NCI-H187 treated with DMSO at 0.1 percent for 48 hours (cell line): ENCODE measurements around the gene ZNHIT3.
"Not testable (repeated sequence)": the region's sequence is repeated elsewhere in the genome, so short reads cannot be mapped to it uniquely, and the experiment has no call there.

Experiments
- DNase-seq: peaks from one replicate; lab custom pipeline; 2025; lab: John Stamatoyannopoulos, UW

ZNHIT3 gene

GRCh38 chr17:36484021-36484420 lies 2.5 kb upstream of the ZNHIT3 start:
- DNase-seq = not testable (repeated sequence)

GRCh38 chr17:36485027-36485426 lies 1.5 kb upstream of the ZNHIT3 start:
- DNase-seq = no peak

- DNase-seq = no peak
Observed at GRCh38 chr17:36485805-36486203, 677 bp upstream of the ZNHIT3 start.

GRCh38 chr17:36493956-36494355 lies 7.5 kb downstream of the ZNHIT3 start:
- DNase-seq = no peak

- no peak for DNase-seq
Observed at GRCh38 chr17:36494674-36495073, 8.2 kb downstream of the ZNHIT3 start.

- DNase-seq = no peak
Observed at GRCh38 chr17:36495076-36495578, 8.6 kb downstream of the ZNHIT3 start.

GRCh38 chr17:36496018-36496789 lies 9.7 kb downstream of the ZNHIT3 start:
- DNase-seq = no peak

- DNase-seq = no peak
Observed at GRCh38 chr17:36498155-36498554, 11.7 kb downstream of the ZNHIT3 start.

- DNase-seq = no peak
Observed at GRCh38 chr17:36498560-36499300, 12.2 kb downstream of the ZNHIT3 start.

- no peak for DNase-seq
Observed at GRCh38 chr17:36500745-36501225, 14.3 kb downstream of the ZNHIT3 start.

- DNase-seq = no peak
Observed at GRCh38 chr17:36501351-36501750, 14.9 kb downstream of the ZNHIT3 start.

- DNase-seq = no peak
Observed at GRCh38 chr17:36501963-36502362, 15.5 kb downstream of the ZNHIT3 start.

GRCh38 chr17:36503456-36504155 lies 17.1 kb downstream of the ZNHIT3 start:
- DNase-seq = no peak

- DNase-seq = no peak
Observed at GRCh38 chr17:36504156-36504545, 17.7 kb downstream of the ZNHIT3 start.

GRCh38 chr17:36505171-36505570 lies 18.7 kb downstream of the ZNHIT3 start:
- no peak for DNase-seq

GRCh38 chr17:36506249-36506826 lies 19.9 kb downstream of the ZNHIT3 start:
- DNase-seq = no peak

- no peak for DNase-seq
Observed at GRCh38 chr17:36506831-36507230, 20.4 kb downstream of the ZNHIT3 start.

- no peak for DNase-seq
Observed at GRCh38 chr17:36507266-36507665, 20.8 kb downstream of the ZNHIT3 start.

- DNase-seq = not testable (repeated sequence)
Observed at GRCh38 chr17:36508439-36508838, 22.0 kb downstream of the ZNHIT3 start.

- no peak for DNase-seq
Observed at GRCh38 chr17:36509272-36509985, 22.9 kb downstream of the ZNHIT3 start.

- no peak for DNase-seq
Observed at GRCh38 chr17:36510636-36511035, 24.2 kb downstream of the ZNHIT3 start.
